Activated gamma-delta T cell treated with anti-CD3 and anti-CD28 coated beads, Interleukin-2, amount 50 U/mL, for 16 hours (primary cell): ENCODE measurements around the gene KLHL25.
"Not testable (repeated sequence)": the region's sequence is repeated elsewhere in the genome, so short reads cannot be mapped to it uniquely, and the experiment has no call there.

Experiments
- DNase-seq: peaks from one replicate; pipeline ENCODE4 v3.0.0-alpha.2; 2020; ENCODE audit warnings: low read depth

KLHL25 gene

GRCh38 chr15:85794598-85795336 is at the start of gene KLHL25:
Gene KLHL25, minus strand, starts transcription at chr15:85794925. Its CDS starts 25,115 bp downstream, at chr15:85769810.
- peak; percentile 87 for DNase-seq

GRCh38 chr15:85840802-85841152 is 46.1 kb upstream of the KLHL25 start:
- no peak for DNase-seq

GRCh38 chr15:85840079-85840801 is 45.5 kb upstream of the KLHL25 start:
- DNase-seq, result peak; percentile 65

GRCh38 chr15:85839643-85840042 is 44.9 kb upstream of the KLHL25 start:
- DNase-seq, result no peak

GRCh38 chr15:85838655-85839054 is 43.9 kb upstream of the KLHL25 start:
- DNase-seq, result no peak

- no peak for DNase-seq
These were observed 43.2 kb upstream of the KLHL25 start for GRCh38 chr15:85837881-85838280.

GRCh38 chr15:85837011-85837433 is 42.3 kb upstream of the KLHL25 start:
- DNase-seq, result no peak

GRCh38 chr15:85834651-85835050 is 39.9 kb upstream of the KLHL25 start:
- DNase-seq, result no peak

- DNase-seq, result no peak
These were observed 37.7 kb upstream of the KLHL25 start for GRCh38 chr15:85832394-85832793.

- no peak for DNase-seq
These were observed 36.8 kb upstream of the KLHL25 start for GRCh38 chr15:85831415-85832113.

- DNase-seq, result not testable (repeated sequence)
These were observed 35.0 kb upstream of the KLHL25 start for GRCh38 chr15:85829754-85830153.

- no peak for DNase-seq
These were observed 34.1 kb upstream of the KLHL25 start for GRCh38 chr15:85828874-85829273.

- DNase-seq, result no peak
These were observed 33.4 kb upstream of the KLHL25 start for GRCh38 chr15:85828126-85828525.

- DNase-seq, result no peak
These were observed 32.2 kb upstream of the KLHL25 start for GRCh38 chr15:85826756-85827515.

GRCh38 chr15:85825719-85826118 is 31.0 kb upstream of the KLHL25 start:
- DNase-seq, result no peak

- DNase-seq, result no peak
These were observed 30.4 kb upstream of the KLHL25 start for GRCh38 chr15:85825118-85825517.

GRCh38 chr15:85821545-85821944 is 26.8 kb upstream of the KLHL25 start:
- DNase-seq, result no peak

- DNase-seq, result no peak
These were observed 25.2 kb upstream of the KLHL25 start for GRCh38 chr15:85819938-85820337.

GRCh38 chr15:85813234-85813633 is 18.5 kb upstream of the KLHL25 start:
- no peak for DNase-seq

GRCh38 chr15:85810075-85810474 is 15.3 kb upstream of the KLHL25 start:
- no peak for DNase-seq

GRCh38 chr15:85805420-85805819 is 10.7 kb upstream of the KLHL25 start:
- no peak for DNase-seq

GRCh38 chr15:85804481-85805170 is 9.9 kb upstream of the KLHL25 start:
- DNase-seq, result no peak
